ENCODE measurements around the gene CACNA1B.

CACNA1B gene

DNA sequence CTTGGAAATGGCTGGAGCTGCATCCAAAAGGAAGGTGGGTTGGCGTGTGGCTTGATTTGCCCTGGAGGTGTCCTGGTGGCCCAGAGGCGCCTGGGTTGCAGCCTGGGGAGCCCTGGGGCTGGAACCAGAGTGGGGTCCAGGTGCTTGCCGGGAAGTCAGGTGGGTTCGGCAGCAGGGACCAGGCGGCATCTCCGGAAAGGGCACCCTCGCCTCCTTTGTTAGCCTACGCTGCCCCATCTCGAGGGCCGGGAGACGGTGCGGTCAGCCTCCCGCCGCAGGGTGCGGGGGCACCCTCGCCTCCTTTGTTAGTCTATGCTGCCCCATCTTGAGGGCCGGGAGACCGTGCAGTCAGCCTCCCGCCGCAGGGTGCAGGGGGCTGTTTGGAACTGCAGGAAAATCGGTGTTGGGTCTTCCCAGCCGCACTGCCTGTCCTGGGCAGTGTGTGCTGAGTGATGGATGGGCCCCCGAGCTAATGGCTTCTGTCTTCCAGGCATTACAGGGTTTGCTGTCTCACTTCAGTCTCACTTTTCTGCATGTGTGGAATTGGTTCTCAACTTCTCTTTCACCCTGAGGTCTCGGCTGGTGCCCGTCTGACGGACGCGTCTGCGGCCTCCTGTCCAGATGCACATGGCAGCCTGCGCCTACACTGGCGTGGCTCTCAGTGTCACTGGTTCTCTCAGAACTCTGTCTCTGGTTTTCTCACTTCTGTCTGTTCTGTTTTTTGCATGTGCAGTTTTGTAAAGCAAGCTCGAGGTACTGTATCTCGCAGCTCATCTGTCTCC, 139.0 kb downstream of the CACNA1B start:
- no peak for TF ChIP-seq TEAD4 (IDR thresholded peaks at IDR 0.05)
- TF ChIP-seq EP300 (IDR thresholded peaks at IDR 0.05; ENCODE audit: borderline replicate concordance): no peak
- TF ChIP-seq FOXM1 (IDR thresholded peaks at IDR 0.05; ENCODE audit: borderline replicate concordance, low read depth): no peak
- TF ChIP-seq NFIC (IDR thresholded peaks at IDR 0.05): no peak
- TF ChIP-seq TCF12 (IDR thresholded peaks at IDR 0.05; ENCODE audit: low read depth): no peak
- no peak for TF ChIP-seq ZBTB7A (IDR thresholded peaks at IDR 0.05; ENCODE audit: low read depth)
- no peak for TF ChIP-seq EGR1 (IDR thresholded peaks at IDR 0.05)
- no peak for TF ChIP-seq CEBPB (IDR thresholded peaks at IDR 0.05)
- TF ChIP-seq RAD21 (IDR thresholded peaks at IDR 0.05; ENCODE audit: low read depth): no peak
- TF ChIP-seq, protein P1, sequence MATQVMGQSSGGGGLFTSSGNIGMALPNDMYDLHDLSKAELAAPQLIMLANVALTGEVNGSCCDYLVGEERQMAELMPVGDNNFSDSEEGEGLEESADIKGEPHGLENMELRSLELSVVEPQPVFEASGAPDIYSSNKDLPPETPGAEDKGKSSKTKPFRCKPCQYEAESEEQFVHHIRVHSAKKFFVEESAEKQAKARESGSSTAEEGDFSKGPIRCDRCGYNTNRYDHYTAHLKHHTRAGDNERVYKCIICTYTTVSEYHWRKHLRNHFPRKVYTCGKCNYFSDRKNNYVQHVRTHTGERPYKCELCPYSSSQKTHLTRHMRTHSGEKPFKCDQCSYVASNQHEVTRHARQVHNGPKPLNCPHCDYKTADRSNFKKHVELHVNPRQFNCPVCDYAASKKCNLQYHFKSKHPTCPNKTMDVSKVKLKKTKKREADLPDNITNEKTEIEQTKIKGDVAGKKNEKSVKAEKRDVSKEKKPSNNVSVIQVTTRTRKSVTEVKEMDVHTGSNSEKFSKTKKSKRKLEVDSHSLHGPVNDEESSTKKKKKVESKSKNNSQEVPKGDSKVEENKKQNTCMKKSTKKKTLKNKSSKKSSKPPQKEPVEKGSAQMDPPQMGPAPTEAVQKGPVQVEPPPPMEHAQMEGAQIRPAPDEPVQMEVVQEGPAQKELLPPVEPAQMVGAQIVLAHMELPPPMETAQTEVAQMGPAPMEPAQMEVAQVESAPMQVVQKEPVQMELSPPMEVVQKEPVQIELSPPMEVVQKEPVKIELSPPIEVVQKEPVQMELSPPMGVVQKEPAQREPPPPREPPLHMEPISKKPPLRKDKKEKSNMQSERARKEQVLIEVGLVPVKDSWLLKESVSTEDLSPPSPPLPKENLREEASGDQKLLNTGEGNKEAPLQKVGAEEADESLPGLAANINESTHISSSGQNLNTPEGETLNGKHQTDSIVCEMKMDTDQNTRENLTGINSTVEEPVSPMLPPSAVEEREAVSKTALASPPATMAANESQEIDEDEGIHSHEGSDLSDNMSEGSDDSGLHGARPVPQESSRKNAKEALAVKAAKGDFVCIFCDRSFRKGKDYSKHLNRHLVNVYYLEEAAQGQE (IDR thresholded peaks at IDR 0.05; ENCODE audit: low read depth): no peak
- TF ChIP-seq, protein P2, sequence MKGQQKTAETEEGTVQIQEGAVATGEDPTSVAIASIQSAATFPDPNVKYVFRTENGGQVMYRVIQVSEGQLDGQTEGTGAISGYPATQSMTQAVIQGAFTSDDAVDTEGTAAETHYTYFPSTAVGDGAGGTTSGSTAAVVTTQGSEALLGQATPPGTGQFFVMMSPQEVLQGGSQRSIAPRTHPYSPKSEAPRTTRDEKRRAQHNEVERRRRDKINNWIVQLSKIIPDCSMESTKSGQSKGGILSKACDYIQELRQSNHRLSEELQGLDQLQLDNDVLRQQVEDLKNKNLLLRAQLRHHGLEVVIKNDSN (IDR thresholded peaks at IDR 0.05): no peak
- no peak for TF ChIP-seq CREB1 (IDR thresholded peaks at IDR 0.05; ENCODE audit: low read depth)
- TF ChIP-seq, protein P3, sequence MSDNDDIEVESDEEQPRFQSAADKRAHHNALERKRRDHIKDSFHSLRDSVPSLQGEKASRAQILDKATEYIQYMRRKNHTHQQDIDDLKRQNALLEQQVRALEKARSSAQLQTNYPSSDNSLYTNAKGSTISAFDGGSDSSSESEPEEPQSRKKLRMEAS (IDR thresholded peaks at IDR 0.05): no peak

DNA sequence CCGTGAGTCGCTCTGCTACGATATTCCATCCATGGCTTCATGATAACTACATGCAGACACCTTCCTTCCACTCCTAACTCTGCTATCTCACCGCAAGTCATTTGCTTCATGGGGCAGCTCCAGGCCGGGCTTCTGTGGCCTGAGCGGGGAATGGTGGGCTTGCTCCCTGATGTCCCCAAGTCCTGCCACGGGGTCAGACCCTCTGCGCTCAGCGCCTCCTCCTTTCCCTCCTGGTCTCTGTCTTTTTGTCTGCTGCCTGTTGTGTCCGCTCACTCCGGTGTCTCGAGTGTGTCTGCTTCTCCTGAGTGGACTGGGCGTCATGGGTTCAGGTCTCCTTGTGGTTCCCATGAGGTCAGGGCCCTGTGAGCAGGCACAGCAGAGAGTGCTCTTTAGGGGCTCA, 139.6 kb downstream of the CACNA1B start:
- TF ChIP-seq TEAD4 (IDR thresholded peaks at IDR 0.05): no peak
- TF ChIP-seq RAD21 (IDR thresholded peaks at IDR 0.05; ENCODE audit: low read depth): no peak
- TF ChIP-seq, protein P2 (IDR thresholded peaks at IDR 0.05): no peak
- no peak for TF ChIP-seq TAF1 (IDR thresholded peaks at IDR 0.05; ENCODE audit: low read depth)
- TF ChIP-seq EP300 (IDR thresholded peaks at IDR 0.05; ENCODE audit: borderline replicate concordance): no peak
- no peak for TF ChIP-seq FOXM1 (IDR thresholded peaks at IDR 0.05; ENCODE audit: borderline replicate concordance, low read depth)
- TF ChIP-seq, protein P3 (IDR thresholded peaks at IDR 0.05): no peak
- no peak for TF ChIP-seq NFIC (IDR thresholded peaks at IDR 0.05)
- TF ChIP-seq, protein P1 (IDR thresholded peaks at IDR 0.05; ENCODE audit: low read depth): no peak
- TF ChIP-seq CREB1 (IDR thresholded peaks at IDR 0.05; ENCODE audit: low read depth): no peak
- TF ChIP-seq EGR1 (IDR thresholded peaks at IDR 0.05): no peak
- no peak for TF ChIP-seq YY1 (IDR thresholded peaks at IDR 0.05; ENCODE audit: low read depth)
- no peak for TF ChIP-seq TCF12 (IDR thresholded peaks at IDR 0.05; ENCODE audit: low read depth)
- TF ChIP-seq CEBPB (IDR thresholded peaks at IDR 0.05): no peak
- TF ChIP-seq ZBTB7A (IDR thresholded peaks at IDR 0.05; ENCODE audit: low read depth): no peak

DNA sequence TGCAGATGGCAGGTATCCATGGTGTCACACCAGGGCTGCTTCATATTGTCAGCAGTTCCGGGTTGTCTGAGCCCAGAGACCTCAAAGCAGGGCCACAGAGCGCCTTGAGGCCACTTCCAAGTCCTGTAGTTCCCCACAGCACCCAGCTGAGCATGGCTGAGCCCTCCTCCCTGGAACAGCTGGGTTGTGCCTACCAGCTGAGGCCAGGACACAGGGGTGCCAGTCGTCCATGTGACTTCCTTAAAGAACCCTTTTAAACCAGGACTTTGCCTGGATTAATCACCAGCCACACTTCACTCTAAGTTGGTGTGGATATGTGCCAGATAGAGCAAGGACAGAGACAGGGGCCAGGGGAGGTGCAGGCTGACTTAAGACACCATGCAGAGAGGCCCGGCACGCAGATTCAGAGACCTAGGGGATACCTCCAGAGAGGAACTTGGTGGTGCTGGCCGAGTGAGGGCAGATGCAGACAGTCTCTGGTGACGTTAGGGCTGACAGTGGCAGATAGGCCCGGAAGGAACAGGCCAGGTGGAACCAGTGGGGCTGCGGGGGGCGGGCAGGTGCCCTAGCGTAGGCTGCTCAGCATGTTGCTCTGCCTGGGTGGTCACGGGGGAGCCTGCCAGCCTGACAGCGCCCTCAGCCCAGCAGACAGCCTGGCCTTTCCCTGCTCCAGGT, 142.7 kb downstream of the CACNA1B start:
- TF ChIP-seq NFIC (IDR thresholded peaks at IDR 0.05): no peak
- no peak for TF ChIP-seq EGR1 (IDR thresholded peaks at IDR 0.05)
- no peak for TF ChIP-seq YY1 (IDR thresholded peaks at IDR 0.05; ENCODE audit: low read depth)
- TF ChIP-seq ZBTB7A (IDR thresholded peaks at IDR 0.05; ENCODE audit: low read depth): no peak
- no peak for TF ChIP-seq TCF12 (IDR thresholded peaks at IDR 0.05; ENCODE audit: low read depth)
- TF ChIP-seq TAF1 (IDR thresholded peaks at IDR 0.05; ENCODE audit: low read depth): no peak
- no peak for TF ChIP-seq CEBPB (IDR thresholded peaks at IDR 0.05)
- TF ChIP-seq, protein P3 (IDR thresholded peaks at IDR 0.05): no peak
- no peak for TF ChIP-seq CREB1 (IDR thresholded peaks at IDR 0.05; ENCODE audit: low read depth)
- TF ChIP-seq TEAD4 (IDR thresholded peaks at IDR 0.05): no peak
- no peak for TF ChIP-seq RAD21 (IDR thresholded peaks at IDR 0.05; ENCODE audit: low read depth)
- TF ChIP-seq, protein P2 (IDR thresholded peaks at IDR 0.05): no peak

DNA sequence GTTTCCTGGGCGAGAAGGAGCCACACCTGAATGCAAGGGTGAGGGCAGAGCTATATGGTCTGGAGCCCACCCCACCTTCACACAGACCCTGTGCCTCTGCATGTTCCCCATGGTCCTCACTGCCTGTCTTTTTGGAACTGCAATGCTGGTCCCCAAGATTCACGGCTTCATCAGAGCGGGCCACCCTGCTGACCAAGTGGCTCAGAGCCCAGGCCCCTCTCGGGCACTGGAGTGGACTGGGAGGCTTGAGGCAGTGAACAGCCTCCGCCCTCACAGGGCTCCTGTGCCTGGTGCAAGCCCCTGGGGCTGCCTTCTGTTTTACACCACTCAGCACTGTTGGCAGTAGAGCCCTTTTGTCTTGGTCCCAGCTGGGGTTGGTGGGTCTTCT, 143.2 kb downstream of the CACNA1B start:
- no peak for TF ChIP-seq RAD21 (IDR thresholded peaks at IDR 0.05; ENCODE audit: low read depth)
- no peak for TF ChIP-seq YY1 (IDR thresholded peaks at IDR 0.05; ENCODE audit: low read depth)

Measured in Ishikawa (cell line).